Coronary artery (tissue), 2 donors: ENCODE results near the gene LARP4.
"Not testable (repeated sequence)": the region's sequence is repeated elsewhere in the genome, so short reads cannot be mapped to it uniquely, and the experiment has no call there.

Source experiments
- DNase-seq: peaks from one replicate; pipeline ENCODE4 v3.0.0-alpha.2; 2017; ENCODE audit warnings: low spot score
- H3K27ac ChIP-seq, 2 donors: fragments of 200-600 bp; sonication (generic); one replicate each; pipeline ENCODE4 v1.5.1; 2016 to 2019
- H3K4me3 ChIP-seq: fragments of 200-600 bp; sonication (generic); 2 replicates; pipeline ENCODE4 v1.5.1; 2016; ENCODE audit warnings: mild to moderate bottlenecking, moderate library complexity
- TF ChIP-seq, protein P1 (sequence below): fragments of 200-600 bp; sonication (generic); IDR thresholded peaks from one replicate; pipeline ENCODE4 v1.5.1; 2019; ENCODE audit warnings: antibody characterized with exemption

The LARP4 gene

DNA sequence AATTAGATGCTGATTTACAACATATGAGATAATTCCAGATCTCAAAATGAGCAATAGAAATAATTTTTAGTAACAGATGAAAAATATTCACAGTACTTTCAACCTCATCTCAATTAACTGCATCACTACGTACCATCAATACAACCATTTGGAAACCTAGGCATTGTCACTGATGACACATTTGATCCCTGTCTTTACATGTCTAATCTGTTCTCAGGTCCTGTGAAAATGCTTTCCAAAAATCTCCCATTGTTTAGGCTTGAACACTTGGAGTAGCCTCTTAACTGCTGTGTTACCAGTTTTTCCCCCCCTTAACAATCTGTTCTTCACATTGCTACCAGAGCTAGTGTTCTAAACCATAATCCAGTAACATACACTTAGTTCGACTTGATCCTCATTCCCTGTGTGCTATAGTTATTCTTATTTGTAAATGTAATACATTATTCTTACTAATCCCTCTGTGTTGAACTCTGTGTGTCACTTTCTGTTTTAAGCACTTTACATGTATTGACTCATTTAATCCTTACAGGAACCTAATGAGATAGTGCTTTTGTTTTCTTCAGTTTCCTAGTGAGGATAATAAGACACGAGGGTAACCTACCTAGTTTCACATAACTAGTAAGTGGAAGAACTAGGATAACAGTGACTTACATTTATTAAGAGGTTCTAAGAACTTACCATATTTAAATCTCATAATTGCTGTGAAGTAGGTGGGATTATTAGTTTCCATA lies 41.7 kb downstream of the LARP4 start:
- H3K27ac ChIP-seq = no peak overlapping the region
- TF ChIP-seq, protein P1, sequence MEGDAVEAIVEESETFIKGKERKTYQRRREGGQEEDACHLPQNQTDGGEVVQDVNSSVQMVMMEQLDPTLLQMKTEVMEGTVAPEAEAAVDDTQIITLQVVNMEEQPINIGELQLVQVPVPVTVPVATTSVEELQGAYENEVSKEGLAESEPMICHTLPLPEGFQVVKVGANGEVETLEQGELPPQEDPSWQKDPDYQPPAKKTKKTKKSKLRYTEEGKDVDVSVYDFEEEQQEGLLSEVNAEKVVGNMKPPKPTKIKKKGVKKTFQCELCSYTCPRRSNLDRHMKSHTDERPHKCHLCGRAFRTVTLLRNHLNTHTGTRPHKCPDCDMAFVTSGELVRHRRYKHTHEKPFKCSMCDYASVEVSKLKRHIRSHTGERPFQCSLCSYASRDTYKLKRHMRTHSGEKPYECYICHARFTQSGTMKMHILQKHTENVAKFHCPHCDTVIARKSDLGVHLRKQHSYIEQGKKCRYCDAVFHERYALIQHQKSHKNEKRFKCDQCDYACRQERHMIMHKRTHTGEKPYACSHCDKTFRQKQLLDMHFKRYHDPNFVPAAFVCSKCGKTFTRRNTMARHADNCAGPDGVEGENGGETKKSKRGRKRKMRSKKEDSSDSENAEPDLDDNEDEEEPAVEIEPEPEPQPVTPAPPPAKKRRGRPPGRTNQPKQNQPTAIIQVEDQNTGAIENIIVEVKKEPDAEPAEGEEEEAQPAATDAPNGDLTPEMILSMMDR = no peak
- no peak overlapping the region for H3K4me3 ChIP-seq
- no peak for DNase-seq

DNA sequence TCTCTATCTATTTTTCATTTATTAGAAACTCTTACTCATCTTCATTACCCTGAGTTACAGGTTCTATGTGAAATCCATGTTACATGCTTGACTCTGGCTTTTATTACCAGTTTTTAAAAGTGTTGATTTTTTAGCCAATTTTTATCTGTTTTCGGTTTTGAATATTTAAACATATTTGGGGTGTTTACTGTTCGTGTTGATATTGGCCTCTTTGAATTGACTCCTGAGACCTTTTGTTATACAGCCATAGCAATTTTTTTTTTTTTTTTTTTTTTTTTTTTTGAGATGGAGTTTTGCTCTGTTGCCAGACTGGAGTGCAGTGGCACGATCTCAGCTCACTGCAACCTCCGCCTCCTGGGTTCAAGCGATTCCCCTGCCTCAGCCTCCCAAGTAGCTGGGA lies 49.0 kb downstream of the LARP4 start:
- not testable (repeated sequence) for H3K27ac ChIP-seq, DNase-seq, H3K4me3 ChIP-seq

DNA sequence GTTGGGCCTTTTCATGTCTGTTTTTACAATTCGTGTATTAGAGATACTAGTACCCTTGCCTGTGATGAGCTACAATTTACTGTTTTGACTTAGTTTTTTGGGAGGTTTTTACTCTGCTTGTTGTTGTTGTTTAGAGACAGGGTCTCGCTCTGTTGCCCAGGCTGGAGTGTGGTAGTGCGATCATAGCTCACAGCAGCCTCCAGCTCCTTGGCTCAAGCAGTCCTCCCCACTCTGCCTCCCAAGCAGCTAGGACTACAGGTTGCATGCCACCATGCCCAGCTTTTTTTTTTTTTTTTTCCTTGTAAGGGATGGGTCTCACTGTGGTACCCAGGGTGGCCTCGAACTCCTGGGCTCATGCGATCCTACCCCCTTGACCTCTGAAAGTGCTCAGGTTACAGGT lies 52.1 kb downstream of the LARP4 start:
- TF ChIP-seq, protein P1 = no peak
- Histone ChIP-seq H3K27ac (no peak overlapping the region), H3K4me3 (no peak overlapping the region)
- no peak for DNase-seq

DNA sequence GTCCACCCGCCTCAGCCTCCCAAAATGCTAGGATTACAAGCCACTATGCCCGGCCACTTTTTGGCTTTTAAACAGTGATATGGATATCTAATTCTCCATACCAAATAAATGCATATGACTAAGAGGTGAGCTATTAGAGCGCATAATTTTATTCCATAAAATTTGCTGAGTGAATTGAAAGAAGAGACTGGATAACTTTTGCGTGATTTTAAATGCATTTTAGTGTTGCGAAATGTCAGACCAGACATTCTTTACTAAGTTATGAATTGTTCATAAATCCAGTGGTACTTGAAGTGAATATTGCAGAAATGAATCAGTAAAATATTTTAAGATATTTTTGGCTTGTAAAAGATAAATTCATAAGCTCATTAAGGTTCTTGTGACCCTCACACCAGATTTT lies 53.2 kb downstream of the LARP4 start:
- TF ChIP-seq, protein P1 = no peak
- Histone ChIP-seq H3K4me3 (no peak overlapping the region), H3K27ac (no peak overlapping the region)
- DNase-seq = no peak

DNA sequence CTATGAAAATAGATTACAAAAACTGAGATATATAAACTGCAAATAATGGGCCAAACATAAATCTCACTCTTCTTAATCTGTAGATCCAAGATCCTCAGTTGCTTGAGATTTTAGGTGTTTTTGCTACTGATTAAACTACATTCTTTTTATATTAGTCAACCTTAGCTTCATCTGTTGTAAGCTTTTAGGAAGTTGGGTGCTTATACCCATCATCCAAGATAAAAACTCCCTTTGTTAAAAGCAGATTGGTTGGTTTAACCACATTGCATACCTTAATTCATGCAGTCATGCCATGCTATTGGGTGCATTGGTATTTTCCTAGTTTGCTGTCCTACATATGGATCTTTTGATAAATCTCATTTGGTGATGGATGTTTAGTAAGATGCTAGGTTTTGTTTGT lies 57.9 kb downstream of the LARP4 start:
- H3K4me3 ChIP-seq = no peak overlapping the region
- DNase-seq = no peak
- TF ChIP-seq, protein P1 = no peak
- H3K27ac ChIP-seq = no peak overlapping the region

DNA sequence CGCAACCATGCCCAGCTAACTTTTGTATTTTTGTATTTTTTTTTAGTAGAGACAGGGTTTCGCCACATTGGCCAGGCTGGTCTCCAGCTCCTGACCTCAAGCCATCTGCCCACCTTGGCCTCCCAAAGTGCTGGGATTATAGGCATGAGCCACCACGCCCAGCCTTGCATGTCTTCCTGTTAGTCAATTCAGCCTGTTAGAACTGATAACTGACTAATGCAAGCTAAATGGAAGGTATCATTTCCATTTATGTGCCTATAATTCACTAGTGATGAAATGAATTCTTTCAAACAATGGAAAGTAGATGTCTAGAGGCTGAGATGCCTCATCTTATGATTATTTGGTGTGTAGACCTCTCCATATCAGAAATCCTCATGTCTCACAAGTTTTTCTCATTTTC lies 66.8 kb downstream of the LARP4 start:
- TF ChIP-seq, protein P1 = no peak
- Histone ChIP-seq H3K4me3 (no peak overlapping the region), H3K27ac (no peak overlapping the region)
- DNase-seq = no peak

DNA sequence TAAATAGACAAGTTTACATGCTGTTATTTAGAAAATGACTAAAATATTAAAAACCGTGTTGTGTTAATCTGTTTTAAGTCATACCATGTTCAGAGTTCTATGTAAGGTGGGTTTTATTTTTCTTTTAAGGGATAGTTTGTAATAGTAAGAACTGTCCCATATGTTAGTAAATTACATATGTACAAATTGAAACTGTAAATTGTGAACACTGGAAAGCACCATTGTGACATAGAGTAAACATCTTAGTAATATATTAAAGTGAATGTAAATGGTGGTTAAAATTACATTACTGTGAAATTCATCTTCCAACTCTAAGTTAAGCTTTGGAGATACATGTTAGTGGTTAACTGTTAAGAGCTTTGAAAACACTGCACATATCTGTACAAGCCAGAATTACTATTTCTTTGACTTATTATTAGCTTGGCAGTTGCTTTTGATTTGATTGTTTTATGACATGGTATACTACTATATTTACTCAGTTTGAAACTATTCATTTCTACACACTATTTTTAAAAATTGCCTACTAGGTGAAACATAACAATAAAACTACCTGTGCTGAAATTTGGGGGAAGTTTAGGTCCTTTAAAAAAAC lies 76.7 kb downstream of the LARP4 start:
- TF ChIP-seq, protein P1 = no peak
- H3K27ac ChIP-seq = no peak overlapping the region
- H3K4me3 ChIP-seq = no peak overlapping the region
- DNase-seq = no peak
